ENCODE measurements around the gene SLC16A1.

SLC16A1 gene

DNA sequence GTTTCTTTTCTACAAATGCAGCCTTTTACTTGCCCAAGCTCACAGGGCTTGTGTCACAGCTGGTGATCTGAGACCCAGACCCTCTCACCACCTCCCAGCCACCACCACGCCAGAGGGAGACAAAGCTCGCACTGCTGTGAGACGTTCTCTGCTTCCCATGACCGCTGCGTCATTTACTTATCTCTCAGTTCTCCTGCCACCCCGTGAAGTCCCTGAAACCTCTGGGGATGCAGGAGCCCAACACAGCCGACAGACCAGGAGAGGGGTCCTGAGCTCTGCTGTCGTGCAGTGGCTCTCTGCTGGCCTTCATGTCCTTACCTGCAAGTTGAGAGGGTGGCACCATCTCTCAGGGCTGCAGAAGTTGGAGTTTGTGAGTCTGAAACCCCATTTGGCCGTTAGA, 77.7 kb downstream of the SLC16A1 start:
- DNase-seq, result no peak

DNA sequence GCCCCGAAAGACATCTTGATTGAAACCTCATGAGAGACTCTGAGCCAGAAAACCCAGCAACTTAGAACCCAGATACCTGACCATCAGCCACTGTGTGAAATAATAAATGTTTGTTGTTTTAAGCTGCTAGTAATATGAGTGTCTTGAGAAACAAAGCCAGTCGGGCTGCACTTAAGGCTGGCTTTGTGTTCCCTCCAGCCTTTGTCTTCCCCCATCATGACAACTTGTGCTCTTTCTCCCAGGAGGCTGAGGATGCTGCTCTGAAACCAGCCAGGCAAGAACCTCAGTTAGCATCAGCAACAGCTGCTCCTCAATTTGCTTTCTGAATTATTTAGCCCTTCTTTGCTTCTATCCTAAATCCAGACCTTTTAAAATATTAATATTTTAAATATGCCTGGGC, 78.2 kb downstream of the SLC16A1 start:
- DNase-seq, result no peak

GRCh38 chr1:112876315-112876714, 79.7 kb downstream of the SLC16A1 start:
- no peak for DNase-seq

DNA sequence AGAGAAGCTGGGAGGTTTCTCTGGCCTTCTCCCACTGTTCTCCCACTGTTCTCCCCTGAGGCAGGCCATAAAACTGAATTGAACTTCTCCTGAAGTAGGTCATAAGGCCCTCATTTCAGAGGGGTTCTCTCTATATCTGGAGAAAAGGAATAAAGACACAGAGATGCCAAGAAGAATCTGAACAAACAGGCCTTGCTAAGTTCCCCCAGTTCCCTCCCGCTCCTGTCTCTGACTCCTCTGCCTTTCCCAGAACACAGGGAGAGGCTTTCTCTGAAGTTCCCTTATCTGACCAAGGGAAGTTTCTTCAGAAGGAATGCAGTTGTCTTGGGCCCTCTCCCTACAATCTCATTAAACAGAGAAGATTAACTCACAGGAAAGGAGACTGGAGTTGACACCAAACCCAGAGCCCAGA, 83.4 kb downstream of the SLC16A1 start:
- DNase-seq, result no peak

GRCh38 chr1:112870887-112871646, 84.9 kb downstream of the SLC16A1 start:
- DNase-seq, result no peak

DNA sequence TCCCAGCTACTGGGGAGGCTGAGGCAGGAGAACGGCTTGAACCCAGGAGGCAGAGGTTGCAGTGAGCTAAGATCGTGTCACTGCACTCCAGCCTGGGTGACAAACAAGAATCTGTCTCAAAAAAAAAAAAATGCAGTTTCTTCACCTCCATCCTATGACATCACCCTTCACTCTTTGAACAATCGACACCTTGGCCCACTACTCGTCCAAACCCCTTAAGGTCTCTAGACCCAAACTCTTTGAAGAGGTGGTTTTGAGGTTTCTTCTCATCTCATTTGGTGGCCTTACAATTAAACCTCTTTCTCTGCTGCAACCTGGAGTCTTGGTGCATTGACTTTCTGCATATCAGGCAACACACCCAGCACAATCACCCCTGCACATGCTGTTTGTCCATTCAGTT, 86.1 kb downstream of the SLC16A1 start:
- no peak for DNase-seq

GRCh38 chr1:112868191-112868590, 87.8 kb downstream of the SLC16A1 start:
- no peak for DNase-seq

- DNase-seq, result no peak
Measured at GRCh38 chr1:112866981-112867380, 89.0 kb downstream of the SLC16A1 start.

- no peak for DNase-seq
Measured at GRCh38 chr1:112866151-112866550, 89.8 kb downstream of the SLC16A1 start.

- no peak for DNase-seq
Measured at GRCh38 chr1:112862753-112863426, 93.1 kb downstream of the SLC16A1 start.

Measured in femur (tissue), 1 donor.